ENCODE results near the gene CMBL.
"Not testable (repeated sequence)": the region's sequence is repeated elsewhere in the genome, so short reads cannot be mapped to it uniquely, and the experiment has no call there.

Gene CMBL

GRCh38 chr5:10310066-10310779, 2.5 kb upstream of the CMBL start:
- DNase-seq: no peak

GRCh38 chr5:10308844-10309243, 1.1 kb upstream of the CMBL start:
- no peak for DNase-seq

GRCh38 chr5:10306806-10307205, 896 bp downstream of the CMBL start:
- no peak for DNase-seq

- DNase-seq: no peak
Measured at GRCh38 chr5:10306114-10306513, 1.6 kb downstream of the CMBL start.

- no peak for DNase-seq
Measured at GRCh38 chr5:10304932-10305331, 2.8 kb downstream of the CMBL start.

- no peak for DNase-seq
Measured at GRCh38 chr5:10303699-10304170, 4.0 kb downstream of the CMBL start.

GRCh38 chr5:10303201-10303600, 4.5 kb downstream of the CMBL start:
- no peak for DNase-seq

- no peak for DNase-seq
Measured at GRCh38 chr5:10301842-10302610, 5.7 kb downstream of the CMBL start.

GRCh38 chr5:10301266-10301665, 6.4 kb downstream of the CMBL start:
- no peak for DNase-seq

GRCh38 chr5:10300246-10300645, 7.5 kb downstream of the CMBL start:
- no peak for DNase-seq

GRCh38 chr5:10297646-10298204, 10.0 kb downstream of the CMBL start:
- DNase-seq: no peak

- DNase-seq: no peak
Measured at GRCh38 chr5:10295619-10296326, 11.9 kb downstream of the CMBL start.

GRCh38 chr5:10293907-10294662, 13.6 kb downstream of the CMBL start:
- DNase-seq: no peak

GRCh38 chr5:10291692-10292339, 15.9 kb downstream of the CMBL start:
- DNase-seq: no peak

- no peak for DNase-seq
Measured at GRCh38 chr5:10290438-10290837, 17.3 kb downstream of the CMBL start.

GRCh38 chr5:10289991-10290390, 17.7 kb downstream of the CMBL start:
- DNase-seq: no peak

- DNase-seq: no peak
Measured at GRCh38 chr5:10289353-10289752, 18.3 kb downstream of the CMBL start.

GRCh38 chr5:10288592-10289219, 19.0 kb downstream of the CMBL start:
- peak; percentile 30 to 50 for DNase-seq

GRCh38 chr5:10286862-10287227, 20.9 kb downstream of the CMBL start:
- no peak for DNase-seq

GRCh38 chr5:10286162-10286861, 21.4 kb downstream of the CMBL start:
- DNase-seq: no peak

GRCh38 chr5:10285362-10285761, 22.3 kb downstream of the CMBL start:
- DNase-seq: not testable (repeated sequence)

All from stimulated activated CD4-positive, alpha-beta T cell treated with anti-CD3 and anti-CD28 coated beads, Interleukin-2, amount 100 ng/mL, for 24 hours (primary cell).